Mesendoderm (in vitro differentiated cells): Measurements from ENCODE around the gene HOTAIR.

ENCODE experiments used
- DNase-seq: peaks from one replicate; pipeline ENCODE4 v3.0.0; 2013
- H2AK5ac ChIP-seq: 2 replicates; pipeline ENCODE4 v1.6.1; 2013; ENCODE audit warnings: low read length, inconsistent platforms
- H2BK120ac ChIP-seq: 2 replicates; pipeline ENCODE4 v1.6.1; 2013; ENCODE audit warnings: low read depth, mild to moderate bottlenecking, low read length, moderate library complexity, mixed read lengths
- H2BK15ac ChIP-seq: replicated peaks from 2 replicates; pipeline ENCODE4 v1.6.1; 2013; ENCODE audit warnings: low read depth, mild to moderate bottlenecking, moderate library complexity
- H2BK5ac ChIP-seq: 2 replicates; pipeline ENCODE4 v1.6.1; 2013; ENCODE audit warnings: low read length, inconsistent platforms
- H3K18ac ChIP-seq: 2 replicates; pipeline ENCODE4 v1.6.1; 2013; ENCODE audit warnings: mild to moderate bottlenecking, low read length, mixed read lengths
- H3K23ac ChIP-seq: one replicate; pipeline ENCODE4 v1.6.1; 2013; ENCODE audit warnings: low read length
- H3K27ac ChIP-seq: 2 replicates; pipeline ENCODE4 v1.5.1; 2013; ENCODE audit warnings: low read depth, mild to moderate bottlenecking, inconsistent platforms, low read length, moderate library complexity
- H3K27me3 ChIP-seq: 2 replicates; pipeline ENCODE4 v1.6.1; 2013; ENCODE audit warnings: low read length, control low read depth, mild to moderate bottlenecking, inconsistent platforms; ENCODE audit not compliant: insufficient read depth, poor library complexity
- H3K36me3 ChIP-seq: 2 replicates; pipeline ENCODE4 v1.6.1; 2013; ENCODE audit warnings: low read length, inconsistent platforms; ENCODE audit not compliant: control insufficient read depth, insufficient read depth
- H3K4ac ChIP-seq: one replicate; pipeline ENCODE4 v1.6.1; 2013; ENCODE audit warnings: low read depth, mild to moderate bottlenecking, low read length, moderate library complexity
- H3K4me1 ChIP-seq: 2 replicates; pipeline ENCODE4 v1.6.1; 2013; ENCODE audit warnings: low read depth, low read length, inconsistent platforms; ENCODE audit not compliant: control insufficient read depth
- H3K4me2 ChIP-seq: 2 replicates; pipeline ENCODE4 v1.6.1; 2013; ENCODE audit warnings: low read length
- H3K4me3 ChIP-seq: 2 replicates; pipeline ENCODE4 v1.5.1; 2013; ENCODE audit warnings: mild to moderate bottlenecking, low read length
- H3K56ac ChIP-seq: one replicate; pipeline ENCODE4 v1.6.1; 2013; ENCODE audit warnings: low read length
- H3K79me1 ChIP-seq: 2 replicates; pipeline ENCODE4 v1.6.1; 2013; ENCODE audit warnings: low read length, inconsistent platforms
- H3K79me2 ChIP-seq: 2 replicates; pipeline ENCODE4 v1.6.1; 2013; ENCODE audit warnings: mild to moderate bottlenecking, low read length; ENCODE audit not compliant: control insufficient read depth, insufficient read depth
- H3K9ac ChIP-seq: 2 replicates; pipeline ENCODE4 v1.6.1; 2013; ENCODE audit warnings: low read length, inconsistent platforms
- H4K5ac ChIP-seq: one replicate; pipeline ENCODE4 v1.6.1; 2013; ENCODE audit warnings: low read length
- H4K8ac ChIP-seq: one replicate; pipeline ENCODE4 v1.6.1; 2013; ENCODE audit warnings: low read depth, mild to moderate bottlenecking, control low read depth, low read length, moderate library complexity
- WGBS: extraction: QIAGEN DNeasy Blood & Tissue Kit; methylation state at CpG from one replicate; pipeline ENCODE4 v1.1.7; 2013; ENCODE audit warnings: low lambda C conversion rate, missing lambda C conversion rate; ENCODE audit not compliant: insufficient coverage; ENCODE audit errors: extremely low coverage; 5-methylcytosine and 5-hydroxymethylcytosine counted together

HOTAIR gene

DNA sequence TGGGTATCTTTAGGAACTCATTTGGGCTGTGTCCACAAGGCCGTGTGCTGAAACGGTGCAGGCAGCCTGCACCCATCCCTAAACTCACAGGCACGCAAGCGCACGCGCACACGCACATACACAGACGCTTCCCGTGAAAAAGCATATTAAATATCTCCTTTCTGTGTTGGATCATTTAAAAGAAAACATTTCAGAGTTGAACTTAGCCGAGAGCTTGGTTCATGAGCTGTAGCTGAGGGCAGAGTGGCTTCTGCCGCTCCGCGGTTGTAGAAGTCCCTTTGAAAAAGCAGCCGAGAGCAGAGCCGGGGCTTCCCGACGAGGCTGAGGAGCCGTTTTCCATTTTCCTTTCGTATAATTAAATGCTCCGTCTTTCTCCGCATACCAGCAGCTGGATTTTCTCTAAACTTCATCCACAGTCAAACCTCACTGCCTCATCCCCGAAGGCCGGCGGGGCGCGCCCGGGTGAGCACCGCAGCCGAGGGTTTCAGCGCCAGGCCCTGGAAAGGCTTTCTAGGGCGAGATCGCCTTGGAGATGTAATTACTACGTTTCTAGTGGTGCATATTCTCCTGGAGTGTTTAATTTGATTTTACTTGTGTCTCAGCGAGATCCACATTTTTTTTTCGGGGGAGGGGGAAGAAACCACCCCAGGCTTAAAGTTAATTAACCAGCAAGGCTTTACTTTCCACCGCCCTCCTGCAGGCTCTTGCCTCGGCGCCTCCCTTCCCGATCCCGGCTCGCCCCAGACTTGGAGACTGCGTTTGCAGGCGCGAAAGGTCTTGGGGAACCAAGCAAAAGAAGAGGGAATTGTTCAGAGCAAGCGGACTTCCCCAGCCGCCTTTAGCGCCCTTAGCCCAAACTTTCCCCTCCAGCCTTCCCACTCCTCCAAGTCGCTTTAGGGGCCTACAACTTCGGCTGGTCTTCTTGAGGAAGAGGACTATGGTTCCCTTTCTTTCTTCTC, 39.1 kb downstream of the HOTAIR start:
- no peaks in the 10 kb centered on the region for H3K4me1 ChIP-seq
- no peak overlapping the region for H3K23ac ChIP-seq
- peaks cover 98% of the 10 kb centered on the region for H3K27me3 ChIP-seq
- H3K56ac ChIP-seq = no peak overlapping the region
- no peak overlapping the region for H3K27ac ChIP-seq
- WGBS = no CpG with 5 or more reads among the region's 49 CpGs
- no peaks in the 10 kb centered on the region for H3K79me2 ChIP-seq
- no peaks in the 10 kb centered on the region for H3K36me3 ChIP-seq
- no peak overlapping the region for H4K5ac ChIP-seq
- H3K9ac ChIP-seq = no peak overlapping the region
- no peak overlapping the region for H2BK15ac ChIP-seq
- H3K4me3 ChIP-seq = no peak overlapping the region
- no peak overlapping the region for H3K4ac ChIP-seq
- H2BK5ac ChIP-seq = no peak overlapping the region
- H4K8ac ChIP-seq = no peak overlapping the region
- DNase-seq = no peak
- H2AK5ac ChIP-seq = no peak overlapping the region
- no peak overlapping the region for H3K4me2 ChIP-seq
- H2BK120ac ChIP-seq = no peak overlapping the region
- no peak overlapping the region for H3K18ac ChIP-seq
- no peaks in the 10 kb centered on the region for H3K79me1 ChIP-seq

DNA sequence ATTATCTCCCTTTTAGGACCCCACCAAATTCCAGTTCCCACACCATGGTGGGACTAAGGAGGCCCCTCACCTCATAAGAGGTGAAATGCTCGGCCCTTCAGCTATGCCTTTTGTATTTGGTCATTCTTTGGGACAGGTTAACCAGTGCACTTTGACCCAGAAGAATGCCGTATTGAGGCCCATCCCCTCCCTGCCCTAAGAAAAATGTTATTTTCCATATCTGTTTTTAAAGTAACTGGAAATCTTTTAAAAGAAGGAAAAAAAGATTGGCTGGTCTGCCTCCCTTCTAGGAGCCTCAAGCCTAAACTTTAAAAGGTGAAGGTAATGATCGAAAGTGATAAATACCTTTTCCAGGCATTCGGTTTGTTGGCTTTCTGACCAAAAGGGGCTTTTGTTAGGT, 41.8 kb downstream of the HOTAIR start:
- Histone ChIP-seq H2BK120ac (no peak overlapping the region), H2BK15ac (no peak overlapping the region), H3K79me1 (no peaks in the 10 kb centered on the region), H3K23ac (no peak overlapping the region), H3K4ac (no peak overlapping the region), H3K56ac (no peak overlapping the region), H3K27me3 (peaks cover 96% of the 10 kb centered on the region), H3K18ac (no peak overlapping the region), H3K9ac (no peak overlapping the region), H3K36me3 (no peaks in the 10 kb centered on the region), H2AK5ac (no peak overlapping the region), H3K4me1 (no peaks in the 10 kb centered on the region), H3K27ac (no peak overlapping the region), H4K8ac (no peak overlapping the region), H3K4me3 (no peak overlapping the region), H4K5ac (no peak overlapping the region), H3K79me2 (no peaks in the 10 kb centered on the region), H2BK5ac (no peak overlapping the region), H3K4me2 (no peak overlapping the region)
- DNase-seq = no peak
- WGBS = no CpG with 5 or more reads among the region's 4 CpGs

DNA sequence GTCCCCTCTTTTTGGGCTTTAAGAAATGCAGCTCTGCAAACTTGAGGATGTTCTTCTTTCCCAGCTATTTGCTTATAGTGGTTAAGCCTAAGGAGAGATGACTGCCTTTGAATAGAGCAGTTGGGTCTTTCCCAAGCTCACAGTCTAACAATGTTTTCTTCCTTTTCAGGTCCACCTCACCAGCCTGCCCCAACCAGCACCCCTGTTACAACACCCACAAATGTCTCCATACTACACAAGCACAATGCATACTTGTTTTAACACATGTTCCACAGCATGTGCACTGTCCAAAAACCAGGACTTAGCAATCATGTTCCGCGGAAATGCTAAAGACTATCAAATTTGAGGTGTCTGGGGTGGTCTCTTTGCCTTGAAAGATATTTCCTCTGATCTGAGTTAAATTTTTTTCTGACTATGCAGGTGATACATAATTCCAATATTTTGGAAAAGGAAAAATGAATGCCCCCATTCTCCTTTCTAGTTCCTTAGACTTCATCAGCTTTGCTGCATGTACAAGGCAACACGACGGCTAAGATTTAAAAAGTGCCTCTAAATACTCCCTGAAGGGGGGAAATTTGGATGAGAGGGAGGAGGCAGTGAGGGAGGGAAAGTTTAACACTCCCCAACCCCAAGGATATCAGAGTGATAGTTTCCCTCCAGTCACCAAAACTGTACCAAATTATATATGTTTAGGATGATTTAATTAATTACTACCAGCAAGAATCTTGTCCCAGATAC, 42.7 kb downstream of the HOTAIR start:
- H3K23ac ChIP-seq = no peak overlapping the region
- H3K56ac ChIP-seq = no peak overlapping the region
- H3K4me1 ChIP-seq = no peaks in the 10 kb centered on the region
- H3K36me3 ChIP-seq = no peaks in the 10 kb centered on the region
- H3K79me1 ChIP-seq = no peaks in the 10 kb centered on the region
- no peak overlapping the region for H3K18ac ChIP-seq
- H2BK15ac ChIP-seq = no peak overlapping the region
- DNase-seq = no peak
- H2AK5ac ChIP-seq = no peak overlapping the region
- no peak overlapping the region for H4K5ac ChIP-seq
- no peak overlapping the region for H2BK120ac ChIP-seq
- H3K4me3 ChIP-seq = no peak overlapping the region
- no peak overlapping the region for H3K4me2 ChIP-seq
- no peak overlapping the region for H2BK5ac ChIP-seq
- H3K27me3 ChIP-seq = peaks cover 96% of the 10 kb centered on the region
- no peak overlapping the region for H3K4ac ChIP-seq
- WGBS = no CpG with 5 or more reads among the region's 4 CpGs
- no peak overlapping the region for H4K8ac ChIP-seq
- H3K27ac ChIP-seq = no peak overlapping the region
- no peak overlapping the region for H3K9ac ChIP-seq
- no peaks in the 10 kb centered on the region for H3K79me2 ChIP-seq

DNA sequence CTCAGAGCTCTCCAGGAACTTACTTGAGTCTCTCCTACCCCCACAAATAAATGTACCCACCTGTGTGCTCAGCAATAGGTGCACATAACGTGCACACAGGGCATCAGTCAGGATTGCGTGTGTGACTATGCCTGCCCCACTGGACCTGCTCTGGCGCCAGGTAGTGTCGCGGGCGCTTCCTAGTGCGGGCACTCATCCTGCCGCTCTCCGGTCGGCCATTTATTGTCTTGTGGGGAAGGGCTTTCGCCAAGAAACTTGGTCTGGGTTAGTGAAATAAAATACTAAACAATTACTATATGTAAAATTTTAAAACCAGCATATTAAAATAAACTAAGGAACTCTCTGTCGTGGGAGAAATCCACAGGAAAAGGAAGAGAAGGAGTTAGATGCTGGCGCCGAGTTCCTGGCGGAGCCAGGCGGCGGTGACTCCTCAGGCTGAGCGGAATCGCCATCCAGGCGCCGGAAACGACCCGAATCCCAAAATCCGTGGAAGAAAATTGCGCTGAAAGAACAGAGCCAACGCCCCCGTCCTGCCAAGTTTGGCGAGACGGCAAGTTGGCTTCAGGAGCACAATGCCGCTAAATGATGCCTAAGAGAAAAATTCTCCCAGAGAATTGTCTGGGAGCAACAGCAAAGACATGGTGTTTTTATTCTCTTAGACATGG, 44.0 kb downstream of the HOTAIR start:
- Histone ChIP-seq H3K18ac (no peak overlapping the region), H3K23ac (no peak overlapping the region), H3K79me1 (no peaks in the 10 kb centered on the region), H2BK15ac (no peak overlapping the region), H2AK5ac (no peak overlapping the region), H3K4me1 (no peaks in the 10 kb centered on the region), H2BK5ac (no peak overlapping the region), H3K36me3 (no peaks in the 10 kb centered on the region), H3K4me2 (no peak overlapping the region), H3K79me2 (no peaks in the 10 kb centered on the region), H4K8ac (no peak overlapping the region), H3K27ac (no peak overlapping the region), H3K9ac (no peak overlapping the region), H2BK120ac (no peak overlapping the region), H3K4ac (no peak overlapping the region), H3K4me3 (no peak overlapping the region), H4K5ac (no peak overlapping the region), H3K27me3 (peaks cover 96% of the 10 kb centered on the region), H3K56ac (no peak overlapping the region)
- WGBS = no CpG with 5 or more reads among the region's 30 CpGs
- no peak for DNase-seq

DNA sequence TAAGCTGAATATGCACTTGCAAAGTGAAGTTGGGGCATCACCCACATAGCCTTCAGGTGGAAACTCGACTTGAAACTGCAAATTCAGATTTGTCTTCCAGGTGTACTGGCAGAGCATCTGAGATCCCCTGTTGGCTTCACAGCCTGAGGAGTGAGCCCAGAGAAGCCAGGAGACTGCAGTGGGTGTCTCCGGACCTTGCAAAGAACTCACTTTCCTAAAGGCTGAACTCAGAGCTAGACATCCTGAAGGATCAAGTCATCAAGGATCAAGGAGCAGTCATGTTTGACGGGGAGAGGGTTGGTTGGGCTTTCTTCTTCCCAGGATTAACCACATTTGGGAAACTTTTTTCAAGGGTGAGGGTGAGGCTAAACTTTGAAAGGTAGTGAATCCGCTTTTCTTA, 45.2 kb downstream of the HOTAIR start:
- Histone ChIP-seq H4K5ac (no peak overlapping the region), H3K9ac (no peak overlapping the region), H2BK5ac (no peak overlapping the region), H2AK5ac (no peak overlapping the region), H3K4me3 (no peak overlapping the region), H4K8ac (no peak overlapping the region), H3K27ac (no peak overlapping the region), H2BK120ac (no peak overlapping the region), H3K79me2 (no peaks in the 10 kb centered on the region), H3K36me3 (no peaks in the 10 kb centered on the region), H3K4ac (no peak overlapping the region), H3K27me3 (peaks cover 96% of the 10 kb centered on the region), H3K4me2 (no peak overlapping the region), H3K79me1 (no peaks in the 10 kb centered on the region), H3K23ac (no peak overlapping the region), H3K4me1 (no peaks in the 10 kb centered on the region), H2BK15ac (no peak overlapping the region), H3K56ac (no peak overlapping the region), H3K18ac (no peak overlapping the region)
- DNase-seq = no peak
- no CpG with 5 or more reads among the region's 4 CpGs for WGBS
